Pulmonary artery endothelial cell (primary cell): ENCODE measurements around the gene NUMA1. TPM values are rescaled to one million over a fixed set of nuclear protein-coding genes. Genes with fewer than 3 reads are reported as not detected.

Experiments used
- DNase-seq: peaks from one replicate; pipeline ENCODE4 v3.0.0-alpha.2; 2011; ENCODE audit warnings: low read depth, low spot score
- total RNA-seq: library from RNA; depleted of rRNA; stranded (reverse); fragments of >200 nt; gene quantifications from 2 replicates; pipeline ENCODE4 v1.2.3, GENCODE V29; 2014

The NUMA1 gene
- total RNA-seq, 1 donor from 2014 or later: 130 TPM

DNA sequence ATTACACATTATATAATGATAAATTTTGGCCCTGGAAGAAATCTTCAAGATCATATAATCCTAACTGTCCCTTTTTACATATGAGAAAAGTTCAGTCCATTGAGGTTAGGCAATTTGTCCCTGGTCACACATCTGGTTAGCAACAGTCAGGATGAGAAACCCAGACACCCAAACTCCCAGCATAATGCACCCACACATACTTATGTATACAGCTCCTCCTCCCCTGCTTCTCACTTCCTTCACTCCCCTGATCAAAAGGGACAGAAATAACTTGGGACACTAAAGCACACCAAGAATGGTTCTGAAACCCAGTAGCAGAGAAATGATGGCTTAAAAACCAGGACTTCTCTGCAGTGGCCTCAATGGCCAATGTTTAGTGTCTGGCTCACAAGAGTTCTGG is 11.1 kb downstream of the NUMA1 start:
- DNase-seq: no peak

DNA sequence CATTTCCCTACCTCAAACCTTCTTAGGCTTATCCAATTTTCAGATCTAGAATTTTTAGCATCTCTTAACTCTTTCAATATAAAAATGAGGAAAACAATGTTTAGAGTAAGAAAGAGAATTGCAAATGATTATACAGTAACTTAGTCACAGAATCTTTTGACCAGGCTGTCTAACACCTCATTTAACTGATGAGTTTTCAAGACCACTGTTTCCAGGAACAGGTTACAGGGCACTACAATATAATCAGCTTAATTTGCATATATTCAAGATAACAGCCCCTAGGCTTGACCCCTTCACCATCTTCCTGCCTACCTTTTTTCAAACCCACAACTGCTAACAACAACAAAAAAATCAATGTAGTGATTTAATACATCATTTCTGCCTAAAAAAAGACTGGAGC is 12.7 kb downstream of the NUMA1 start:
- DNase-seq: no peak

DNA sequence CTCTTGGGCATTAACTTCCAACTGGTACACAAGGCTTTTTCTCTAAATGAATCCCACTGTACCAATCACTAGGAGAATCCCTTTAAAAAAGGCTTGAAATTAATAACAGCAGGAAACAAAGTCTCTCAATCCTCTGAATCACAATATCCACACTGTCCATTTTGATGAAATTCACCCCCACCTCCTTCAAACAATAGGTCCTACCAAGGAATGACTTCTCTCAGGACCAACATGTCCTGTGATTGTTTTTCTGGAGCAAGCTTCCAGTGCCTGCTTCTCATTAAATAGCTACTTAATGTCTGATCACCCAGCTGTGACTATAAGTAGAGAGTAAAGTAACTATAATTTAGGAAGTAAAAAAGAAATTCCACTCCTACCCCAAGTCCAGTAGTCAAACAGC is 13.1 kb downstream of the NUMA1 start:
- DNase-seq: peak; percentile 24

DNA sequence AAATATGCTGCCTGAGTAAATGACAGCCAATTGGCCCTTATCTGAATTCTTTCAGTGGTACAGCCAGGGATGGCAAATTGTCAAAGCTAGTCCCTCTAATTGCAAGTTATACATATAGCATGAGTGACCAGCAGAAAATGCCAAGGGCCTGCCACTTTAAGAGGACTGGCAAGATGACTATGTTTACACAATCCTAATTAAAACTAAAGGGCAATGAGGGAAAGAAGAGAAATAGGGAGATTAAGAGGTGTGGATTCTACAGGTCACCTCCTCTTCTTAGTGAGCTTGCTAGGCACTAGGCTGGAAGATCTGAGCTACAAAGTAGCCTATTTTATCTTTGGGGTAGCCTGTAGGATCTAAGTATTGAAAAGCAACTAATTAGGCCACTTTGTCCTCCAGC is 13.5 kb downstream of the NUMA1 start:
- DNase-seq: no peak

DNA sequence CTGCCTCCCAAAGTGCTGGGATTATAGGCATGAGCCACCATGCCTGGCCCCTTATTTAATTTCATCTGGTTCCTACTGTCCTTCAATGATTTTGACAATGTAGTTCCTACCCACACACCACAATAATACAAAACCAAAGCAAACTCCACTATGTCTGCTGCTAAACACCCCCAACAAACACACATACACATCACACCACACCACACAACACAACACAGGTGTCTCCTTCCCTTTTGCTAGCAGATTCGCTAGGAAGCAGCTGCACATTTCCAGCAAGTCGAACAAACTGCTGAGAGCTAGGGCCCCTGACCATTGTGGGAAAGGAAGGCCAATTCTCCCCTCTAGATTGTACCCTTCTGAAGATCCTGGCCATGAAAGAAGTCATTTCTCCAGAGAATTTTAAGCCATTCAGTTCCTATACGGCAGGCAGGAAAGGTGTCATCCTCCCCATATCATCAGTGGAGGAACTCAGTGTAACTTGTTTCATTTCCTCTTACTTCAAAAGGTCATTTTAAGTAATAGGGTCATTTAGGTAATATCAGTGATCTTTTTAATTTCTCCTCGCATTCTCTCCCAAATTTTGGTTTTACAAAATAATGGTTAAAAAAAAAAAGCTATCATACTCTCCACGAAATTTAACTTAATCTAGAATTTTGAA is 18.5 kb downstream of the NUMA1 start:
- no peak for DNase-seq

DNA sequence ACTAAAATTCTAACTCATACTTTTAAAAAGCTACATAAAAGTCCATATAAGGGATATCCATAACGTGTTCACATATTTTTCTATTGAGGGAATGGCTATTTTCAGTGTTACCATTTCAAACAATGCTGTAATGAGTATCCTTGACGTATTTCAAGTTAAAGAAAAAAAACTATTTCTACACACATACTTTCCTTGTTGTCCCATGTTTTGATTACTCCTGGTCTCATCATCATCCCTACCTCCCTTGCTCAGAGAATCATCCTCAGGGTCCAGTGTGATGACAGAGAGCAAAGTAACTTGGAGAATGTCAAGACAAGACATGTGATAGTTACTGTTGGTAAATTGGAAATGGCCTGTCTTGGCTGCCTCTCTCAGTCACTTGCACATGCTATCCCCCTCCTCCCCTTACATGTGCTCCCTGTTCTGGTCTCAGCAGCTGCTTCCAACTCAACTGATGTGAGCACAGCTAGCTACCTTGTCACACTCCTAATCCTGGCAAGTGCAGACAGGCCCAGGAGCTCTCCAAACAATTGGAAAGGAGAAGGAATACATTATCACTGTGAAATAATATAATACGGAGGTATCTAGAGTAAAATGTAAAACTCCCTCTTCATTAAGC is 21.8 kb downstream of the NUMA1 start:
- no peak for DNase-seq

DNA sequence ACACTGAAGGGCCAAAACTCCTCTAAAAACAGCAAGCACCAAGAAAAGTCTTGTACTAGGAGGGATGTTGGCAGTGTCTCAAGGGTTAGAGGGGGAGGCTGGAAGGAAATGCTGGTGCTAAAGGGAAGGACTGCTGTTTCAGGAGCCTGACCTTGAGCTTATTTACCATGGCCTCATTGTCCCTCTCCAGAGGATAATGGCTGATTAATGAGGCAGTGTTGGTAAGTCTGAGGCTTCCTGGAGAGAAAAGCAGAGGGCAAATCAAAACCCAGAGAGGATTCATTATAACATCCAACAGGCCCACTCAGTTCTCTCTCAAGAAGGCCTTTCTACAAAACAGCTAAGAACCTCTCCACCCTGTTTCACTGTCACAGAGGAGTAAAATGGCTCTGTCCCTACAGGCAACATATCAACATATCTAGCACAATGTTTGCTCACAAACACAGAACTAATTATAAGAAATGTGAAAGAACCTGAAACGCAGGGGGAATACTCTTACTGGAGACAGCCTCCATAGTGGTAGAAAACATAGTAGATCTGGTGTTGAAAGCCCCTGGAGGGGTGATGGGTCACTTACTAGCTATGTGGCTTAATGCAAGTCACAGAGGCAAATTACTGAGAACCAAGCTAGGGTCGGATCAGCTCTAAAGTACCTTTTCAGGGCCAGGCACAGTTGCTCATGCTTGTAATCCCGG is 31.4 kb downstream of the NUMA1 start:
- peak; percentile 55 for DNase-seq

DNA sequence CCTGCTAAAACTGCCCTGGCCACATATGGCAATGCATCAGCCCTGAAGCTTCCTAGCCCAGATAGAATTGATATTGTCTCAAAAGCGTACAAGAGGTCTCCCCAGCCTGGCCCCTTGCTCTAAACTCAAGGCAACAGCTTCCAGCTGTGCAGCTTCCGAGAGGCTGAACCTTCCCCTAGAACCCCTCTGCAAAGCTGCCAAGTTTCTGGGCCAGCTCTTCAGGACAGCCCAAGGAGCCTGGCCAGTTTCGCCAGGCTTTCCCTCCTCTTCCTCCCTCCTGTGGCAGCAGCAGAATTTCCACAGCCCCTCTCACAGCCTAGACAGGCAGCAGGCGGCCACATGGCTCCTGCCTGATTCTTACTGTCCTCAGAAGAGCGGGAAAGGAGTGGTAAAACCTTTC is 34.5 kb downstream of the NUMA1 start:
- DNase-seq: no peak

DNA sequence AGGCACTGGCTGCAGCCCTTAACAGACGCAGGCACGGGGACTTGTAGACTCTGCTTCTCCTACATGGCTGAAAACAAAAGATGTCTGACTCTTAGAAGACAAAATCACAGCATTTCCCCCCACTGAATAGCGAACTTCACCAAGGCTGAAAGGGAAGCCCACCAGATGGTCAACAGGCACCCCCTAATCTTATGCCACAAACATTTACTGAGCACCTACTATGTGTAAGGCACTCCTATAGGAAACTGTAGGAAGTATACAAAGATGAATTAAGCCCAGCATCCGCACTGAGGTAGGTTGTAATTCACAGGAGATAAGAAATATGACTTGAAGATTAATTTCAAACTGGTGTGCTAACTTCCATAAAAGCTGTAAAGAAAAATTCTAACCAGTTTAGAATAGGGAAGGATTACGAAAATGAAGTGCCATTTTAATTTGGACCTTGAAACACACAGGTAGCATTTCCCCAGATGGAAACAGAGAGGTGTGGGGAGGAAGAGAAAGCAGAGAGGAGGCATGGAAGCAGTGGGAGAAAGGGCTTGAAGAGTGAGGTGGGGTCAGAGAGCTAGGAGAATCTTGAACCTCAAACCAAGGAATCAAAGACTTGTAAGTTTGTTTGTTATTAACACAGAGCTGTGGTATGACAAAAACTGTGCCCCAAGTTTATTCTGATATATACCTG is 38.1 kb downstream of the NUMA1 start:
- no peak for DNase-seq

DNA sequence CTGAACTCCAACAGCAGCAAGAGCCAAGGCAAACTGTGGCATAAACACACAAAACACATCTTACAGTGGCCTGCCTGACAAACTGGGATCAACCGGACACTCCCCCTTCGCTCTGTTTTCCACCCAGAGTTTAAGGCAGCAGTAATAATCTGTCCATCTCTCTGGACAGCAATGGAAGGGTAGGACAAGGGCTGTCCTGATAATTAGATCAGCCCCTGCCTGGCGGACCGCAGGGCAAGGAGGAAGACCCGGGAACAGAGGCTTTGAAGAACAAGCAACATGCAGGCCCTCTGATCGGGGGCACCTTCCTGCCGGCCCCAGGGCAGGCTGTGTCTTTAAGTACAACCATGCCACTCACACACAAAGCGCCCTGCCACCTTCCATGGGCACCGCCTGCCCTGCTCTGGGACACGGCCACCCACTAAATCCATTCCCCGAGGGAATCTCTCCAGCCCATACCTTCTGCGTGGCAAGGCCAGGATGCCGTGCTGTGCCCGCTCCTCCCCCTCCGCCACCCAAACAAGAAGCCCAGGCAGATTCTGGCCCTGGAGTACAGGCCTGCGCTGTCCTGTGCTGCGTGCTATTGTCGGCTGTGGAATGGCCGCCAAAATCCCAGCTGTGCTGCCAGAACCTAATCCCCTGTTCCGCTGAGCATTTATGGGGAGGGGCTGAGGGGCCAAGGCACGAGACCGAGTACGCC is 38.8 kb downstream of the NUMA1 start:
- DNase-seq: peak; percentile 41

DNA sequence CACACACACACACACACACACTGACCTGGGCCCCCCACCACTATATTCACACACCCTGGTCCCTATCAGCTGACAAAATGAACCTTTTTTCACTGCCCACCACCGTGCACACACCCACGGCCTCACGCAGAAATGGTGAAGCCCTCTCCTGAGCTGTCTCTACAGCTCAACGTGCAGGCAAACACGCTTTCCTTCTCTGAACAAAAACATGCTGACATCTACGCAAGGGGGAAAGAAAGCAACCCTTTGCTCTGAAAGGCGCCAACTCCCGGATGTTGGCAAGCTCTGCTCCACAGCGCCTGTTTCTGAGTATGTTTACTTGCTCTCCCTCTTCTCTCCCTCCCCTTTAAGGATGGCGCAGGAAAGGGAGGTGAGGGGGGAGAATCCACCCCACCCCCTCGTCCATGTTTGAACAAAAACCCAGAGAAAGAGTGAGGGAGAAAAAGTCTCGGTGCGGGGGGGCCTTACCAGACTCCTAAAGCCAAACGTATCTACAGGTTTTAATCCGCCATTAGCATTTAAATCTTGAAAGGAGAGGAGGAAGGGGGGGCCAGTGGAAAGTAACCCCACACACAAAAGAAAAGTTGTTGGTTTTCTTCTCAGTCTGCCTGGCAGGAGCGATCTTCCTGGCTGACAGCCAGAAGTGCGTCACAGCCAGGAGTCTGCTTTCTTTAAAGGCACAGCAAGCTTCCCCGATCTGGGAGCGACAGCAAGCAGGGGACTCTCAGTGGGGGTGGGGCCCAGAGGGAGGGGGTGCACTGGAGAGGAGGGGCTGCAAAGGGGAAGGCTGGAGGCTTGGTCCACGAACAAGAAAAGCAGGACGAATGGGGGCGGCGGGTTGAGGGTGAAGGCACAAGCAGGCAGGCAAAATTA is 39.6 kb downstream of the NUMA1 start:
- peak; percentile 83 for DNase-seq

DNA sequence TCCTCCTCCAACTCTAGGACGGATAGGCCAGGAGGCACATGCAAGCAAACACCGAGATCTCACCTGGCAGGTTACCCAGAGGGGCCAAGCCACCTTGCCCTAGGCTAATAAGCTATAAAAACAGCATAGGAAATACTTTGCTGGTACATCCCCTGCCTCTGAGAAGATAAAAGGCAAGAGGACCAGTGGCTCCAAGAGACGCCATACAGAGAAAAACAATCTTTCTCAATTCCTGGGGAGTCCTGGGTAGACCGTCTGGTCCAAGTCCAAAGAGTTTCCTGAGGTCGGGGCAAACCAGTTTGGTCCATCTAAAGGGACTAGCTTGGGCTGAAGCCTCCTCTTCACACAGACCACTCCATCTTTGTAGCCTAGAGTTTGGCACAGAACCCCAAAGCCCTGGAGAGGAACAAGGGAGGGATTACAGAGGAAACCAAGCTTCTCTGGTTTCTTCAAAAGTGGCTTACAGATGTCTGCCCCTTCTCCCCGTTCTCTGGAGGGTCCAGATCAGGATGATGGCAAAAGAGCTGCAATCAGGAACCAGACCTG is 40.4 kb downstream of the NUMA1 start:
- no peak for DNase-seq

DNA sequence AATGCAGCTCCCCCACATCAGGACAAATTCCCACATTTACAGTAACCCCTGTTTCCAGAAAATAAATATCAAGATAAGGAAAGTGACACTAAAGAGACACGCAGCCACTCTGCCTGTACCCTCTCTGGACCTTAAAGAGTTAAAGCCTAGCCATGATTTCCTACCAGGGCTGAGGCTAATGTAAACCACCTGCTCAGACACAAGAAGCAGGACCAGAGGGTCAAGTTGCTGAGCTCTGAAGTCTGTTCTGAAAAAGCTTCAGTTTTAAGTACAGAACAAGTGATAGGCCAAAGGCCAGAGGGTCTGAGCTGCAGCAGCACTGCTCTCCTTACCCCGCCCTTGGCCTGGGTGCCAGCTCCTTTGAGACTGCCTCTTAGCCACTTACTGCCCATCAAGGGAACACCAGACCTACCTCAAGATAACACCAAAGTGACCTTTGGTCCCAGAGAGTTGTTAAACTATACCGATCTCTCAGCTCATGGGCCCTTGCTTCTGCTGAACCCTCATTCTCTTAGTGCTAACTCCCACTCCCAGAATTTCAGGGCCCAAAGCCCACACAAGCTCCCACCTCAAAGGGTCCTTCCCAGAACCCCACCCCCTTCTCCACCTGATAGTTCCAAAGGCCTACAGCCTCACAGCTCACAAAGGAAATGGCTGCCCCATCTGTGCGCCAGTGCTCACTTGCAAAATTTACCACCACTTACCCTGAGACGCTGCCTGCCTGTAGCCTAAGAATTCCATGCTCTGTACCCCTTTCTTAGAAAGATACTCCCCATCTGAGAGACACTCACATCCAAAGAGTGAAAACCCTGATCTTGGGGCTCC is 41.1 kb downstream of the NUMA1 start:
- no peak for DNase-seq

DNA sequence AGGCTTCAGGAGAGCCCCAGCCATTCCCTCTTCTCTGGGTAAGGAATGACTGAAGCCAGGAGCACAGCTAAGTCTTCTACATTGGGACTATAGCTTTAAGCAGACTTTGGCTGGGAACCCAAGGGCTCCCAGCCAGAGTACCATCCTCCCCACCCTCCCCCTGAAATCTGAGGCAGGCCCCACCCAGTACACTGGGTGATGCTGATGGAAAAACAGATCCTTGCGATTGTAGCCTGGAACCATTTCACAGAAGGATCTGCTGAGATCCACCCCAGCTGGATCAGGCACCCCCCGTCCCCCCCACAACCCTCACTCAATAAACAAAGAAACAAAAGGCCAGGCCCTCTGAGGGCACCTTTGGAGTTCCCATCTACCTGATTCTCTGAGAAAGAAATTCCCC is 41.9 kb downstream of the NUMA1 start:
- DNase-seq: no peak

DNA sequence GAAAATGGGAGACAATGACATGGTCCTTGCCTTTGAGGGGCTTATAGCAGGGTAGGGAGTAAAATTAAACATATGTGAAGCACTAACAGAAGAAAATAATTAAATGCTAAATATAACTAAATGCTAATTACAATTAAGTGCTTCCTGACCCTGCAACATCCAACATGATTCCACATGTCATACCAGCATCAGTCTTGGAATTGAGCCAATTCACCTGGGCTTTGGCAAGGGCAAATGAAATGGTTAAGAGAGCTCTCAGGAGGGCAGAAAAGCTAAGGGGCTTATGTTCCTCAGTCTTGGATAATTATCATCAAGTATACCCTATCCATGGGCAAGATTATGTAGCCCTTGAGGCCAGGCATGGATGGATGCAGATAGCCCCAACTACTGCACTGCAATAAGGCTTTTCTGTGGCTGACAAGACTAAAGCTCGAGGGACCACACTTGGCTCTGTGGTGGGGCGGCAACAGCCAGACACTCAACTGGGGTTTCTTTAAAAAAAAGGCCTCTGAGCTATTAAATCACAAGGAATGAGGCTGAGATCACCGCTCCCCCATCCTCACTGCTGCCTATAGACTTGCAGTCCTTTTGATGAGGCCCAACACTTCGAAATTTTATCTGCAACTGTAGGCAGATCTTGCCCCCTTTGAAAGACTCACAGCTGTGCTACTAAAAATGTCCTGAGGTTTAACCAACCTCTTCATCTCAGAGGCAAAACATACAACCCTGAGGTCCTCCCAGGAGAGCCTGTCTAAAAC is 42.6 kb downstream of the NUMA1 start:
- DNase-seq: no peak

DNA sequence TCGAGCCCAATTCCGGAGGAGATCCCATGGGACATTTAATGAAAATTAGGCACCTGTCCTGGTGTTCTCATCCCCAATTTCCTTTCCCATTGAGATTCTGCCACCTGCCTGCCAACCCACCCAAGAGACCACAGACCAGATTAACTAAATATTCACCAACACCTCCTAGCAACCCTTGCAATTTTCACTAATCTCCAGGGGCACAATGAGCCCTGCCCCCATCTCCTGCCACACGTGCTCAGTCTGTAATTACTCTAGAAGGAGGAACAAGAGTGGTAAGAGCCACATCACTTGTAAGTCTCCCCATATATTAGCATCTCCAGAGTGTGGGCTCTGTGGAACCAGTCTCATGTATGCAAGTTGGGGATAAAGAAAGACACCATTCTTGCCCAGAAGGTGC is 43.7 kb downstream of the NUMA1 start:
- DNase-seq: no peak

DNA sequence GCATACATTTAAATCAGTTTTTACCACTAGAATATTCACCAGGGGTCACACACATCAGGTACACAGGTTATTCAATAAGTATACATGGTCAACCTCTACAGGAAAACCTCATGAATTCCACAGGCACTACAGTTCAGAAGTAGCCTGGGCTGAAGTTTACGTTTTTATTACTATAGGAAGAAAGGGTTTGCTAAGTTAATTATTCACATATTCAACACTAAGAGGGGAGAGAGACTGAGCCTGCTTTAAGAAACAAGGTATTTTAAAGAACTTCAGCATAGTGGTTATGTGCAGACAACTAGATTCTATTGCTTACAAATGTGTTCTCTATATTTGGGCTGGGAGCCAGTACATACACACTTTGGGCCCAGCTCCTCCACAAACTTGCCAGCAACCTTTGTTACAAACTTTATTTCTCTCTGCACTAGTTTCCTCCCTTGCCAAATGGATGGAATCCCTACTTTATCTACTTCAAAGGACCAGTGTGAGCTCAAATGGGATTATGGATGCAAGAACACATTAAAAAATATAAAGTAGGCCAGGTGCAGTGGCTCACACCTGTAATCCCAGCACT is 49.8 kb downstream of the NUMA1 start:
- no peak for DNase-seq

DNA sequence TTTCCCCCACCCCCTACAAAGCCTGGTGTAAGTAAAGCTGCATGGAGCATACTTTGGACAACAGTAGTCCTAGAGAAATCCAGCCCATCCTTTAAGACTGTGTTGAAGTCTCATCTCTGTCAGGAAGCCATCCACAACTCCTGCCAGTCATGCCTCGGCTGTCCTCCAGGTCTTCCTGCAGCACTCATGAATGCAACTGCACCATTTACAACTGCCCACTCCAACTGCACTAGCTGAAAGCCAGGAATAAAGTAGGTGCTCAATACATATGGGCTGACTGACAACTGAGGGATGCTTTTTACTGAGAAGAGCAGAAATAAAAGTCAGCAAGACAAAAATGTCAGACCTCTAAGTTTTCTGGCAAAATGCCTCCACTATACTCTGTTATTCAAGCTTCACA is 54.3 kb downstream of the NUMA1 start:
- no peak for DNase-seq
